ENCODE data around the gene CARHSP1.

- no peak for TF ChIP-seq POLR2AphosphoS5 (IDR thresholded peaks at IDR 0.05; ENCODE audit: borderline replicate concordance, low read depth, low read length)
- no peak for TF ChIP-seq EZH2 (IDR thresholded peaks at IDR 0.05)
- no peak for TF ChIP-seq FOXP2 (optimal IDR thresholded peaks at IDR 0.05; ENCODE audit: control extremely low read depth, extremely low read length, insufficient read depth)
Observed at GRCh38 chr16:8851761-8852403, 16.9 kb downstream of the CARHSP1 start.

Data from SK-N-MC (cell line).